GM19455 (cell line): ENCODE results near the gene FLRT1.

Source experiments
- ATAC-seq: cut with Tn5 transposase; IDR thresholded peaks from one replicate; pipeline ENCODE4 v1.9.1; 2021; ENCODE audit not compliant: unreplicated experiment

The FLRT1 gene

DNA sequence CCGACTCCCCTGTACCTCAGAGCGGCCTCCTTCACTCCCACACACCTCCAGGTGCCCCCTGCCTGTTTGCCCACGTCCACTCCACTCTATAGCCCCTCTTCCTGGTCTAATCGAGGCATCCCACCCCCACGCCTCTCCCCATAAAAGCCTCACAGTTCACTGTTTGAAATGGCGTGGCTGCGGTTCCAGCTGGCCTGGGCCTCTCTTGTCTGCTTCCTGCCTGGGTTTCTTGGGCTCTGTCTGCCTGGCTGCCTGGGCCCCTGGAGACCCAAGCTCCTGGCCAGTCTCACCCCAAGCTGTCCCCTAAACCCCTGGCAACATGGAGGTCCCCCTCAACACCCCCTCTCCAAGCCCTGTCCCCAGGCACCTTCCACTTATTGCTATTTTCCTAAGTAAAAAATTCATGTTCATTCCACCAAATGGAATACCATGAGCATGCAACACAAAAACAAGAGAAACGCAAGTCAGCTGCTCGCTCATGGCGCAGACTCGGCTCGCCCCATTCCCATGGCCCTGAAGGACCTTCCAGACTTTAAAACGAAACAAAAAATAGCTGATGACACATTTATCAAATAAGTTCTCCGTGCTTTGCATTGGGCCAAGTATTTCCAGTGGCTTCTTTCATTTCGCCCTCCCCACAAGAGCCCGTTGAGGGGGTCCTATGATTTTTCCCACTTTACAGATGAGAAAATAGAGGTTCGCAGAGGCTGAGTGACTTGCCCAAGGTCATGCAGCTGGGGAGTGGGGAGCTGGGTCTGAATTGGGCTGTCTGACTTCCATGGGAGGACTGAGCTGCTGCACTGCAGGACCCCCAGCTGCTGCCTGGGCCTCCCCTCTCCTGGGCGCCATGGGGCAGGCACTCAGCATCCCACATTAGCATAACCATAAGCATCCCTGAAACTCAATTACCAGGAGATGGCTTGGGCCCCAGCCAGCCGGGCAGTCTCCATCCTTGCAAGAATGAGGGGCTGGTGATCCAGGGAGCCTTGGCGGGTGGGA, 11.7 kb upstream of the FLRT1 start:
- ATAC-seq, result no peak

DNA sequence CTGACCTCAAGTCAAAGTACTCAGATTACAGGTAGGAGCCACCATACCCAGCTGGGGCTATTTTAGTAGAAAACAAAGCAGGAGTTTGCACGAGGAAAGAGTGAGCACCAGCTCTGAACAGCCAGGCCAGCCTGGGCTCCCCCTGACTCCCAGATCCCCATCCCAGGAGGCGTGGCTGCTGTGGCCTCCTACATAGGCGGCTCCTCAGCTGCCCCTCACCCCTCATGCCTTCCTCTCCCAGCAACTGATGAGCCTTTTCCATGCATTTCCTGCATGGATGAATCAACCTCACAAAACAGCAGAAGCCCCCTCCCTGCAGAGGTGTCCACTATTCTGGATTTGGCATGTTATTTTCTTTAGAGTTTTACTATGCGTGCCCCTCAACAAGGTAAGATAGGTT, 10.5 kb upstream of the FLRT1 start:
- no peak for ATAC-seq

DNA sequence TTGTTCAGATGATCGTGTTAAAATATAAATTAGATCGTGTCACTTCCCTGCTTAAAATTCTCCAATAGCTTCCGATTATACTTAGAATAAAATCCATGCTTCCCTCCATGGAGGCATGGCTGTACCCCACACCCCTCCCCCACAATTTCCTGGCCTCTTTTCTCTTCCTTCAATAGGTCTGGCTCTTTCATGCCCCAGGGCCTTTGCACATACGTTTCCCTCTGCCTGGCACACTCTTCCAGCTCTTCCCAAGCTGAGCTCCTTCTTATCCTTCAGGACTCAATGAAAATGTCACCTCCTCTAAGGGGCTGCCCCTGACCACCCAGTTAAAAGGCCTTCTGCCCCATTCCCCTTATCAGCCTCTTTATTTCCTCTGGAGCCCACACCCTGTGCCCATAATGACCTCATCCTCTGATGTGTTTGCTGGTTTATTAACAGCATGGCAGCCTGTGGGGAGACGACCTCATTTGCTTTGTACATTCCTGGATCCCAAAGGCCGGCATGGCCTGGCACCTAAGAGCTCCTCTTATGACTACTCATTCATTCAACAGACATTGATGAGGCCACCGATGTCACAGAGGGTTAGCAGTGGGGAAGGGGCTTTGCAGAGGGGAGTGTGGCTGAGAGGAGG, 9.0 kb upstream of the FLRT1 start:
- ATAC-seq, result no peak

DNA sequence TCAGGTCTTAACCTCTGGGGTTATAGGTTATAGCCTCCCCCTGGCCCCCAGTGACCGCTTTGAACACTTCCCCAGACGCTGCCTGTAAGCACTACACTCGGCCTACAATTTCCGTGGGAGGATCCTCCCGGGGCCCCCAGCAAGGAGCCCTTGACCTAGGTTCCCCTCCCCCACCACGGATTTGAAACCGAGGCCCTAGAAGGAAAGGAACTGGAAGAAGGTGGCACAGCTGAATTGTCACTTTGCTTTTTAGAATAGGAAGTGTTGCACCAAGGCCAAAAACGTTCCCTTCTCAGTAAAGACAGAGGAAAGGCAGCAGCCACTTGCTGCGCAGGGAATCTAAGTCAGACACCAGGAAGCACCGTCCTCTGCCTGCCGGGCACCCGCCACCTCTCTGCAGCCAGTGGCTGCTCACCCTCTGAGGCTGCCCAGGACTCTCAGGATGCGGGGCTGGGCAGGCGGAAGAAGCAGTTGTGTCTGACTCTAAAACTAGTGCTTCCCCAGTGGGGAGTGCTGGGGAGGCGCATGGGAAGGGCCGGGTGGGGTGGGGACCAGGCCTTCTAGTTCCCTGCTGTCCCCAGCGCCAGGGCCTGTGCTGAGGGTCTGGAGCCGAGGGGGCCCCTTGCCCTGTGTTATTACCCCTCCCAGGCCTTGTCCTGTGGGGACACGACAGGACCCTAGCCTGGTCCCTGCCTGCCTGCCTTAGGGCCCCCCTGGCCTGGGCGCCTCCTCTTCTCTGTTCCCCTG, 7.9 kb upstream of the FLRT1 start:
- no peak for ATAC-seq

DNA sequence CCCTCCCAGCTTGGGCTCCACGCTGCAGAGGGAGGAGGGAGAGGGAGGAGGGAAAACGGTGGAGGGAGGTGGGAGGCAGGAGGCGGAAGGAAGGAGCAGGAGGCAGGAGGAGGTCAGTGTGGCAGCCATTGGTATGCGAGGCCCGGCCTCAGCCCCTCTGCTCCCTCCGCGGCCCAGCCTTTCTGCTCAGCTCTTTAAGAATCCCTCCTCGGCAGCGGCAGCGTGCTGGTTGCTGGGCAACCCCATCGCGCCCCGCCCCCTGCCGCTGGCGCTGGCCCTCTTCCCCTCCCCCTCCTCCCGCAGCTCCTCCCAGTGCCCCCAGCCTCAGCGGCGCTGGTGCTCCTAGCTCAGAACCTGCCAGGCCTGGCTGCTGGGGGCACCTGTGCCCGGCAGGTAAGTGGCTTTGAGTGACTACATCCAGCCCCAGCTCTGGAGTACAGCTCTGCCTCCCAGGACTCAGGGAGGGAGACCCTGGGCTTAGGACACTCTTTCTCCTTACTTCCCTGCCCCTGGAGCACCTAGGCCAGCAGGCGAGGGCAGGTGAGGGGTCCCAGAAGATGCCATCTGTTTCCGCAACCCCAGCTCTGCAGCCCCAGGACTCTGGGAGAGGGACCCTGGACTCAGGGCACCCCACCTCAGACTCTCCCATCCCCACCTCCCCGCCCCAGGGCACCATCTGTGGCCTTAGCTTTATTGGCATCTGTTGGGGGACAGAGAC, 7.2 kb upstream of the FLRT1 start:
- ATAC-seq, result no peak

DNA sequence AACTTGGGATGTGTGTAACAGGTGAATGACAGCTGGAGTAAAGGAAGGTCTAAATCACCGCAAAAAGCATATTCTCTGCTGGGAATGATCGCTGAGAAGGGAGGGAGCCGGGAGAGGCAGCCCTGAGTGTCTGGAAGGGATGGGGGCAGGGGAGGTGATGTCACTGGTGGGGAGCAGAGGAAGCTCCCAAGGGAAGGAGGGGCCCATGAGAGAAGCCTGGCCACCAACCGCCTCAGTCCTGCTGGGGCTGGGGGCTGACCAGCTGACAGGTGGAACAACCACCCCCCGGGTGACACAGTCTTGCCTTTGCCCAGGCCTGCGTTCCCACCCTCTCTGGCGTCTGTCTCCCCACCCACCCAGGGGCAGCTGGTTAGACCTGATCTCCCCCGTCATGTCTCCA, 6.0 kb upstream of the FLRT1 start:
- ATAC-seq, result no peak

DNA sequence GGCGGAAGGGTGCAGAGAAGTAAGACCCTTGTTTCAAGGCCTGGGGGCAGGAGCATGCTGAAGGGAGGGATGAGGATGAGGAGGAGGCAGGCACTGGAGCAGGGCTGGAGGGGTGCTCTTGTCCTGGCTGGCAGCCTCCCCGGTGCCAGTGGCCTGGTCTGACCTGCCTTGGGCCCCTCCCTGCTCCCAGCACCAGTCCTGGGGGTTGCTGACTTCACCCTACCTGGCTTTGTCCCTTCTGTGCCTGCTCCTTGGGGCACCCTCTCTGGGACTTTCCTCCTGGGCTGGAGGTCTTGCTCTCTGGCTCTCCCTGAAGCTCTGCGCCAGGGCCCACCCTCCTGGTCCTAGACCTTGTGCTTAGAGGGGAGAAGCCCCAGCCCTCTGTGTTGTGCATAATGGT, 4.7 kb upstream of the FLRT1 start:
- no peak for ATAC-seq

DNA sequence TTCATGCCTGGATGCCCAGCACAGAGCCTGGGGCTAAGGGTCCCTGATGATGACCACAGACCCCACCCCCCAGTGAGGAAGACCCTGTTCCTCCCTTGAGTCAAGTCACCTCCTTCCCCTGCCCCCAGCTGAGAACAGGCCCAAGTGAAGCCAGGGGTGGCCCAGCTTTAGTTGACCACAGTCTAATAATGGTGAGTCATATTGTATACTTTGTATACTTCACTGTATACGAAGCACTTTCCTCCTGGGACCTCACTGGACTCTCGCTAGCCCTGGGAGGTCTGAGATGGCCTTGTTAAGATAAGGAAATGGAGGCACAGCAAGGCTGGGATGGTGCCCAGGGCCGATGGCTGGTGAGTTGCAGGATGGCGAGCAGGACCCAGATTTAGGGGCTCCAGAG, 3.7 kb upstream of the FLRT1 start:
- no peak for ATAC-seq

DNA sequence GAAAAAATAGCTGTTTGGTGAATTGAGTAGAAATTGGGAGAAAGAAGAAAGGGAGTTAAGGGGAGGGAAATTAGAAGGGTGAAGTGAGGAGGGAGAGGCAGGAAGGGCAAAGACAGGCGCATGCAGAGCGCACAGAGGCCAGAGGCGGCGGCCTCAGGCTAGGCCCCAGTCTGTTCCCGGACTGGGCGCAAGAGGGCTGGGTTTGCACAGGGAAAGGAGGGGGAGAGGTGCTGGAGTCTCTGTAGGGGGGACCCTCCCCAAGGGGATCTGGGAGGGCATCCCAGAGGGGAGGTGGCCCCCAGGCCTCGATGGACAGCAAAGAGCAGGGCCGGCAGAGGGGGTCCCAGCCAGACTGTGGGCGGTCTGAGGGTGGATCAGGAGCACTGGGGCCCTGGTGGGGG, 1.3 kb upstream of the FLRT1 start:
- no peak for ATAC-seq

DNA sequence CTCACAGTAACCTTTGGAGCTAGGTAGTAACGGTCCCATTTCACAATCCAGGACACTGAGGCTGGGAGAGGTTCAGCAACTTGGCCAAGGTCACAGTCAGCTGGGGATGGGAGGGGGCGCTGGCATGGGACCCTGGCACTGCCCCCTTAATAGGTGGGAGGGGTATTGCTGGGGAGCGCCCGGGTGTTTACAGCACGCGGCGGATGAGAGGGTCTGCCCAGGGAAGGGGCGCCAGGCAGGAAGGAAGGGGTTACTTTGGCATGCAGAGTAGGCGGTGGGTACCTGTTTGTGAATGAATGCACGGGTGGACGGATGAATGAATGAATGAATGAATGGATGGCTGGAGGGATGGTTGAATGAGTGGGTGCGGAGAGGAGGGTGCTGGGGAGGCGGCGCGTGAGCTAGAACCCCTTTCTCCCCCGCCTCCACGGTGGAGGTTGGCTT, 628 bp upstream of the FLRT1 start:
- ATAC-seq, result no peak

DNA sequence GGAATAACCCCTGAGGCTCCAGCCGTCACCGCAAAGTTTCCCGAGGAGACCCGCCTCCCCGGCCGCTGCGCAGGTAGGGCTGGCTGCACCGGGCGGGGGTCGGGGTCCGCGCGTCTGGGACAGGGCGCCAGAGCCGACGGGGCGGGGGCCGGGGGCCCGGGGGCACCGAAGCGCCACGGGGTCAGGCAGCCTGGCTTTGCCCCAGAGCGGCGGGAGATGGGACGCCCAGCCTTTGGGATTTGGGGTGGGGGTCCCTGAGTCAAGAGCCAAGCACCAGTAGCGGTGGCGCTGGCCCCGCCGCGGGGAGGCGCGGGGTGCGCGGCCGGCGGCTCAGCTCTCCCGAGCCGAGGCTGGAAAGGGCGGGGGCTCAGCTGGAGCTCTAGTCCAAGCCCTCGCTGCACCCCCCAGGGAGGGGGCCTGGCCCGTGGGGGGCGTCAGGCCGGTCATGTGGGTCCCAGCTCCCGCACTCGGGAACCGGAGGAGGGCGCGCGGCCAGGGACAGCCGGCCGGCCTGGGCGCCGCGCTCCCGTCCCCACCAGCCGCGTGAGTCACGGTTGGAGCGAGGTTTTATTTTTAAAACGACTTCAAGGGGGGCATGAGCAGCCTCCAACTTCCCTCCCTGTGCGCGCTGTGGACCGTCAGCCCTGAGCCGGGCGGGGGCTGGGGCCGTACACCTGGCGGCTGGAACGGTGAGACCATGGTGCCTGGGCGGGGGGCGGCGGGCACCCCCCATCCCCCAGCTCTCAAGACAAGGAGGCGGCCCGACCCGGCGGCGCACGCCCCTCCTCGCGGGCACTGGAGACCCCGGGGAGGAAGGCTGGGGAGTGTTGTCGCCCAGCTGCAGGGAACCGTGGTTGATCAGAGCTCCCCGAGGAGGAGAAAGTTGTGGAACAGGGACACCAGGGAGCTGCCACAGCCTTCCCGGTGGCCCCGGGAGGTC, 626 bp downstream of the FLRT1 start:
- no peak for ATAC-seq

DNA sequence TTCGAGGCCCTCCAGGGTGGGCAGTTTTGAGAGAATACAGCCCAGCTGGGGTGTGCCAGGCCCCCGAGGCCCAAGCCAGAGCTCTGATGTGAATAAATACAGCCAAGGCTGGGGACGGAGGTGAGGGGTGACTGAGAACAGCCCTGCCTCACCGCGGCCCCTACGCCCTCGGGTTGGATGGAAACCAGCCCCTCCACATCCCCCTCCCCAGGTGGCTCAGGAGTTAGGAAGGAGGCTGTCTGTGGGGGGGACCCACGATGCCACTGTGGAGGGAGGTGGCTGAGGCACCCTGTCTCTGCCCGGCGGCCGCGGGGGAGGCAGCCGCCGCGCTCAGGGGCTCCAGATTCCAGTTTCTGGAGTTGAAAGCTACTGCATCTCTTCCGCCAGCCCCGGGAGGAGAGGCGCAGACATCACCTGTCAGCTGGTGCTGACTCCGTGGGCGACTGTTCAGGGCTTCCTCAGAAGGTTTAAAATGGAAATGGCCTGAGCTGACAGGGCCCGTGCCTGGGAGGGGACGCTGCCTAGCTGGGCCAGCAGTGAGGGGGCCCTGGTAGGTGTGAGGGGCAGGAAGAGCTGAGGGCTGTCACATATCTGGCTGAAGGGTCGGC, 1.4 kb downstream of the FLRT1 start:
- ATAC-seq, result no peak

DNA sequence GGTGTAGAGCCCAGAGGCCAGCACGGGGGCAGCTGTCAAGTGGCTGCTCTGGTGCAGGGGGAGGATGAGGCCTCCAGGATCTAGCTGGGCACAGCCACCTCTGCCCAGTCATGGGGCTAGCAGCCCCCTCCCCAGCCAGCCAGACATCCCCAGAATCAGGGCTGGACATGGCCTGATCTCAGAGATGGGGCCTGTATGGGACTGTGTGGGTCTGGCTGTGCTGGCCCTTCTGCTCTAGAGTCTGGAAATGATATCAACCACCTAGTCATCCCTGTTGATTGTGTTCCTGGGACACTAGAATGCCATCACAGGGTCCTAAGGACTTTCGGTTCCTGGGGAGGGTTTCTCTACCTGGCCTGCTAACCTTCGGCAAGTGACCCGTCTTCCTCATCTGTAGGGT, 2.8 kb downstream of the FLRT1 start:
- ATAC-seq, result no peak

DNA sequence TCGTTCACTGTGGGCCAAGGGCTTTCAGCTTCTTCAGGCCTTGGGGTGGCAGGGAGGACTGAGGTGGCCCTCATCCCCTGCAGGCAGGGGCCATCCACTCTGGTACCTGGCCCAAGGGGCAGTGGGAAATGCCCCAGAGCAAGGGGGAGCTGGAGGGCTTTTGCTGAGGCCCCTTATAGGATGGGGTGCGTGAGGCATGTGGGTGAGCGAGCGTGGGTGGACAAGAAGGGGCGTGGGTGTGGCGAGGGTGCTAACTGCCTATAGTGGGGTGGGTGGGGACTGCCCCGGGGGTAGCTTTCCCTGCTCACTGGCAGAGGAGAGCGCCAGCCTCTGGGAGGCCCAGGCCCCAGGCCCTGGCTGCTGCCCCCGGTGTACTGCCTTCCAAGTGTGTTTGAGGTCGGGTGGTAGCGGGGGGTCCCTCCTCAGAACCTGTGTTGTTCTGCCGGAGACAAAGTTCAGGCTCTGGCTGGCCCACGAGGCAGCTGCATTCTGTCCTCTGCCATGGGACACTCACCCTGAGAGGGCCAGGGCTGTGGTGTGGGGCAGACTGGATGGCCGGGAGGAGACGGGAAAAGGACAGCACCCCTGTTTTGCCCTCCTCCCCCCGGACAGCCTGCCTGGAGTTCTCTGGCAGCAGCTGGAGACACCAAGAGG, 3.4 kb downstream of the FLRT1 start:
- ATAC-seq, result no peak

DNA sequence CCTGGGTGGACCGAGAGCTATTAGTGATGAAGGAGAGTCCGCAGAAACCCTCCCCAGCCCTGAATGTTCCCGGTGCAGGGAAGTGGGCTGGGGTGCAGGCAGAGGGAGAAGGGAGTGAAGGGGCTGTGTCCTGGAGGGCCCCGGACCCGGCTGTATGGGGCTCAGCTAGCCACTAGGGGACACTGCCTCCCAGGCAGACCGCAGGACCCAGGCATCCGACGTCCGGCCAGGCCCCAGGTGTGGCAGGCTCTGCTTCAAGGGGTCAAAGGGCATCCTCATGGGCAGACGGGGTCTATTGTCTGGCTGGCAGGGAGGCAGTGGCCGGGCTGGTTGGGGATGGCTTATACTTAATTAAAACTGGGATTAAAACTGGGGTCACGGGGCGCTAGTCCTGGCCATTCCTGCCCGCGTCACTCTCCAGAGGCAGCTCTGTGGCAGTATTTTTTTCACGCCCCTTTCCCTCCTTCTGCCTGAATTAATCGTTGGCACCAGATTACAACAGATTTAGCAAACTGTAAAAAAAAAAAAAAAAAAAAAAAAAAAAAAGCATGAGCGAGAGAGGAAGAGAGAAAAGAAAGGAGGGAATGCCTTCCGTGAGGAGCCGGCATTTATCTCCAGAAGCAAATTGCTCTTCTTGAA, 5.1 kb downstream of the FLRT1 start:
- no peak for ATAC-seq

DNA sequence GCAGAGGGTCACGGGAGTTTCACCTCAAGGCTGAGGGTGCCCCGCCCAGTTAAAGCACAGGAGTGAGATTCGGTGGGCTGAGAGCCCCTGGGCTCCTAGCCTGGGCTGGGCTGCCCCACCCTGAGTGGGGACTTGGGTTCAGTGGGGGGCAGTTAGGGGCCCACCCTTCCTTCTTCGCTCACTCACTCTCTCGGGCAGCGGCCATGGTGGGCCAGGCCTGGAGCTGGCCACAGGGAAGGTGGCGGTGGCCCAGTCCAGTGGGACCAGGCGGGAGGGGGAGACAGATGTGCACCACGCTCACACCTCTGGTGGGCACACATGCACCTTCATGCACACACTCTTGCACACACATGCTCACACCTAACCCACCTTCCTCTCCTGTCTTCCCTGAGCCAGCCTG, 6.1 kb downstream of the FLRT1 start:
- no peak for ATAC-seq

DNA sequence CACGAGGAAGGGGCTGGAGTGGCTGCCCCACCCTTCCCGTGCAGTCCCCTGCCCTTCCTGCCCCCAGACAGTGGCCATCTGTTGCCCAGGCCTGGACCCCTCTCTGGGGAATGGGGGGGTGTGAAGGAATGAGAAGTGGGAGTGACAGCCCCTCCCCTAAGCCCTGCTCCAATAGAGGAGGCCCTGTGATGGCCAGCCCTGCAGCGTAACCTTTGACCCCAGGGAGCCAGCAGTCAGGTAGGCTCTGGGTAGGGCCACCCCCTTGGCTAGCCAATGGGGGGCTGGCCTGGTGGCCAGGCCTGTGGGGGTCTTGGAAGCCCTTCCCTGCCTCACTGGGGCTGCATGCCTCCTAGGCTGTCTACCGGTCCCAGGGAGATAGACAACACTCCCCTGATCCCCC, 6.6 kb downstream of the FLRT1 start:
- ATAC-seq, result no peak

DNA sequence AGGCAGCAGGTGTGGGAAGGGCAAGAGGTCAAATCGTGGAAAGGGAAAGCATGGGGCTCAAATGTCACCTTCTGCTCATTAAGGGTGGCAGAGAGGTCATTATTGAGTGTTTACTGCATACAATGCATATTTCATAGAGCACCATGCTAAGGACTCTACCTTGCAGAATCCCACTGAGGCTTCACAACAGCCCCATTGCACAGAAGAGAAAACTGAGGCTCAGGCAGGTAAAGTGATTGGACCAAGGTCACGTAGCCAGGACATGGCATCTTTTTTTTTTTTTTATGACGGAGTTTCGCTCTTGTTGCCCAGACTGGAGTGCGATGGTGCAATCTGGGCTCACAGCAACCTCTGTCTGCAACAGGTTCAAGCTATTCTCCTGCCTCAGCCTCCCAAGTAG, 7.8 kb downstream of the FLRT1 start:
- ATAC-seq, result no peak
